HG03460 (cell line): ENCODE results near the gene MXRA8.
A peak's percentile ranks its signal among the peaks of the same experiment; 100 is the strongest.
"Not testable (repeated sequence)": the region's sequence is repeated elsewhere in the genome, so short reads cannot be mapped to it uniquely, and the experiment has no call there.

Experiments used
- ATAC-seq: cut with Tn5 transposase; IDR thresholded peaks from one replicate; pipeline ENCODE4 v1.9.1; 2021; ENCODE audit not compliant: unreplicated experiment

Gene MXRA8

GRCh38 chr1:1358433-1359271, at the start of gene MXRA8:
Gene MXRA8 (minus strand): TSS chr1:1358555. CDS start chr1:1358504, 51 bp downstream.
- no peak for ATAC-seq

- ATAC-seq, result peak; percentile 14
Observed at GRCh38 chr1:1407636-1408318, 49.4 kb upstream of the MXRA8 start.

GRCh38 chr1:1406821-1407635, 48.7 kb upstream of the MXRA8 start, which contains the start of gene MRPL20:
Gene MRPL20 (minus strand): TSS chr1:1407293. CDS start chr1:1407217, 76 bp downstream.
- ATAC-seq, result peak; percentile 86

GRCh38 chr1:1406101-1406820, 47.9 kb upstream of the MXRA8 start:
- no peak for ATAC-seq

- ATAC-seq, result no peak
Observed at GRCh38 chr1:1403653-1404052, 45.3 kb upstream of the MXRA8 start.

GRCh38 chr1:1402901-1403392, 44.6 kb upstream of the MXRA8 start:
- ATAC-seq, result not testable (repeated sequence)

- no peak for ATAC-seq
Observed at GRCh38 chr1:1402072-1402900, 43.9 kb upstream of the MXRA8 start.

GRCh38 chr1:1401457-1402010, 43.2 kb upstream of the MXRA8 start:
- ATAC-seq, result no peak

GRCh38 chr1:1400576-1401456, 42.5 kb upstream of the MXRA8 start:
- ATAC-seq, result no peak

- ATAC-seq, result no peak
Observed at GRCh38 chr1:1399872-1400575, 41.7 kb upstream of the MXRA8 start.

GRCh38 chr1:1399187-1399871, 41.0 kb upstream of the MXRA8 start, which contains the start of gene CCNL2:
Gene CCNL2 (minus strand): TSS chr1:1399335. CDS start chr1:1399306, 29 bp downstream.
- ATAC-seq, result peak; percentile 93

GRCh38 chr1:1398677-1399186, 40.4 kb upstream of the MXRA8 start:
- ATAC-seq, result peak; percentile 5

GRCh38 chr1:1397839-1398523, 39.6 kb upstream of the MXRA8 start:
- no peak for ATAC-seq

- no peak for ATAC-seq
Observed at GRCh38 chr1:1395166-1395565, 36.8 kb upstream of the MXRA8 start.

GRCh38 chr1:1394116-1394515, 35.8 kb upstream of the MXRA8 start:
- ATAC-seq, result no peak

GRCh38 chr1:1393428-1393827, 35.1 kb upstream of the MXRA8 start:
- ATAC-seq, result no peak
